Nephron progenitor cell (in vitro differentiated cells): ENCODE data around the gene IPO4.

Experiments used
- DNase-seq: peaks from one replicate; pipeline ENCODE4 v3.0.0; 2021
- H3K27ac Mint-ChIP-seq: 2 replicates; pipeline ENCODE4 v1.8.0; 2021; ENCODE audit warnings: mild to moderate bottlenecking, moderate library complexity, mixed read lengths
- H3K27me3 Mint-ChIP-seq: 2 replicates; pipeline ENCODE4 v1.8.0; 2021; ENCODE audit warnings: mild to moderate bottlenecking, low read depth, mixed read lengths; ENCODE audit not compliant: poor library complexity
- H3K36me3 Mint-ChIP-seq: 2 replicates; pipeline ENCODE4 v1.8.0; 2021; ENCODE audit warnings: low read depth, mixed read lengths
- H3K4me1 Mint-ChIP-seq: 2 replicates; pipeline ENCODE4 v1.8.0; 2021; ENCODE audit warnings: mixed read lengths
- H3K4me3 Mint-ChIP-seq: 2 replicates; pipeline ENCODE4 v1.8.0; 2021; ENCODE audit warnings: mild to moderate bottlenecking, moderate library complexity, mixed read lengths
- H3K9me3 Mint-ChIP-seq: 2 replicates; pipeline ENCODE4 v1.8.0; 2021; ENCODE audit warnings: mild to moderate bottlenecking, moderate library complexity, mixed read lengths
- TF ChIP-seq, protein P1 (sequence below): fragments of 200-600 bp; sonication (generic); IDR thresholded peaks from 2 replicates; pipeline ENCODE4 v1.5.0; 2021; ENCODE audit warnings: antibody characterized with exemption

IPO4 gene

GRCh38 chr14:24216345-24216699 is 27.7 kb upstream of the IPO4 start:
- Mint-ChIP-seq H3K4me3 (peak overlapping the region; percentile 92), H3K4me1 (peaks cover 37% of the 10 kb centered on the region), H3K27ac (no peak overlapping the region), H3K27me3 (no peaks in the 10 kb centered on the region), H3K9me3 (no peaks in the 10 kb centered on the region), H3K36me3 (peaks cover 15% of the 10 kb centered on the region)
- TF ChIP-seq, protein P1, sequence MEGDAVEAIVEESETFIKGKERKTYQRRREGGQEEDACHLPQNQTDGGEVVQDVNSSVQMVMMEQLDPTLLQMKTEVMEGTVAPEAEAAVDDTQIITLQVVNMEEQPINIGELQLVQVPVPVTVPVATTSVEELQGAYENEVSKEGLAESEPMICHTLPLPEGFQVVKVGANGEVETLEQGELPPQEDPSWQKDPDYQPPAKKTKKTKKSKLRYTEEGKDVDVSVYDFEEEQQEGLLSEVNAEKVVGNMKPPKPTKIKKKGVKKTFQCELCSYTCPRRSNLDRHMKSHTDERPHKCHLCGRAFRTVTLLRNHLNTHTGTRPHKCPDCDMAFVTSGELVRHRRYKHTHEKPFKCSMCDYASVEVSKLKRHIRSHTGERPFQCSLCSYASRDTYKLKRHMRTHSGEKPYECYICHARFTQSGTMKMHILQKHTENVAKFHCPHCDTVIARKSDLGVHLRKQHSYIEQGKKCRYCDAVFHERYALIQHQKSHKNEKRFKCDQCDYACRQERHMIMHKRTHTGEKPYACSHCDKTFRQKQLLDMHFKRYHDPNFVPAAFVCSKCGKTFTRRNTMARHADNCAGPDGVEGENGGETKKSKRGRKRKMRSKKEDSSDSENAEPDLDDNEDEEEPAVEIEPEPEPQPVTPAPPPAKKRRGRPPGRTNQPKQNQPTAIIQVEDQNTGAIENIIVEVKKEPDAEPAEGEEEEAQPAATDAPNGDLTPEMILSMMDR: no peak
- DNase-seq: no peak

DNA sequence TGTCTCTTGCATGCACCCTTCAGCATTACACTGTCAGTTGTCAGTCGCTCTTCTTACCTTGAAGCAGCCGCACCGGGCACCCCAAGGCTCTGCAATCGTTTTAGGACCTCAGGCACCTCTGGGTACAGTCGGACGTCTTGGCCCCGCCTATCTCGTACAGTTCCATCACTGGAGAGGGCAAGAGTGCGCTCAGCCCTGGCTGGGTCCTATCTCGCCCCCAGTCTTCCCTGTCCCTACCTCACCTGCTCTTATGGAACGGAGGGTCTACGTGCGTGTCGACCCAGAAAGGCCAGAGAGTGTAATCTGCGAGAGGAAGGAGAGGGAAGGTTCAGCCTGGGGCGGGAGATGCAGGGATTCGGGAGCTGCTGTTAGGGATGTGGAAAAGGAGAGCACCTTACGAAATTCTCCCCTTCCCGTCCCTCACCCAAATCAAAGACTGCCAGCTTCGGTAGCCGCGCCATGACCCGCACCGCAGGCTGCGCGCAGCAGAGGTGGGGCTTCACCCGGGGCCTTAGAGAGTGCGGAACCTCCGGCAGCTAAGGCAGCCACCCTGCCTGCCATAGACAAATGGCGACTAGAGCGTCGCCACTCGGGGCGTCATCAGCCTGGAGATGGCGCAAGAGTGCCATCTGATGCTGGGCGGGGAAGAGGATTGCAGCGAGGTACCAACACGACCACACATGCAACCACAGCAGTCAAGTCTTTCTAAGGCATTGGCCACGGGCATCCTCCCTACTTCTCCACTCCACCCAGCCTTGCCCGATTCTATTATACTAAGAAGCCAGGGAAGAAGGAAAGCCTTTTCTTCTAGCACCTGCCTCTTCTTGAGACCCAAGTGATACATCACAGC is 27.1 kb upstream of the IPO4 start, which contains the start of gene MDP1:
Gene MDP1 (minus strand): TSS at position 572 of the 850 bp plus-strand sequence. CDS start 111 bp downstream, at position 461.
- peaks cover 37% of the 10 kb centered on the region for H3K4me1 Mint-ChIP-seq
- H3K4me3 Mint-ChIP-seq: peak within 1 kb of the TSS; percentile 92
- DNase-seq: peak; percentile 80
- peak within 1 kb of the TSS; percentile 98 for H3K27ac Mint-ChIP-seq
- H3K27me3 Mint-ChIP-seq: no peaks in the 10 kb centered on the region
- H3K36me3 Mint-ChIP-seq: peaks cover 17% of the 10 kb centered on the region
- TF ChIP-seq, protein P1: peak; percentile 50
- H3K9me3 Mint-ChIP-seq: no peaks in the 10 kb centered on the region

DNA sequence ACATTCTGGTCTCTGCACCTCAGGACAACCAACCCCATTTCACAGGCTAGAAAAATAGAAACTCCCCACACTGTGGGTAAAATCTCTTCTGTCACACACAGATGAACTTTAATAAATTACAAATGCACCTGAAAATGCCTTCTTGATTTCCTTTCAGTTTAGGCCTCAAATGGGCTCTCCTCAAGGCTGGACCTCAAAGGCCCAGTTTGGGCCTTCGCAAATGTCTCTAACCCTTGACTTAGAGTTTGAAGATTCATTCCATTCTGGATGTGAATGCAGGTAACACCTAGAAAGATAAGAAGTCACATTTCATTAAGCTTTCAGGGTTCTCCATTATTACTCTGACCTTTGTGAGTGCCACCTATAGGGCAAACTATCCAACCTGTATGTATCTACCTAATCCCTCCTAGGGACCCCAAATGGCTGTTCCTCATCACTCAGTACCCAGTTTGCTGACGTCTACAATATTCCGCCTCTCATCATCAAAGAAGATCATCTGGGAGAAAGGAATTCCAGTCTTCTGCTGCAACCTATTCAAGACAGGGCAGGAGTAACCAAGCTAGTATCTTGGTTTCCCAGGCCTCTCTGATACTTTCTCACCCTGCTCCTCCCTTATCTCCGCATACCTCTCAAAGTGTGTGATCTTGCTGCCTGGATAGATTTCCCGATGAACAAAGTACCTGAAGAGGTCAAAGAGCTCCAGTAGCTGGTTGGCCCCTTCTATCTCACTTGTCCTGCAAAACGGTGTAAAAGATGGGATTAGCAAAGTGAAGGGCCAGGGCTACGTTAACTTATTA is 25.4 kb upstream of the IPO4 start:
- peaks cover 31% of the 10 kb centered on the region for H3K36me3 Mint-ChIP-seq
- TF ChIP-seq, protein P1: no peak
- H3K27ac Mint-ChIP-seq: peak overlapping the region; percentile 98
- H3K27me3 Mint-ChIP-seq: no peaks in the 10 kb centered on the region
- H3K4me3 Mint-ChIP-seq: peak overlapping the region; percentile 92
- no peak for DNase-seq
- H3K9me3 Mint-ChIP-seq: no peaks in the 10 kb centered on the region
- H3K4me1 Mint-ChIP-seq: peaks cover 37% of the 10 kb centered on the region

- Mint-ChIP-seq H3K27ac (peak within 1 kb of the TSS; percentile 98), H3K9me3 (no peaks in the 10 kb centered on the region), H3K36me3 (peaks cover 31% of the 10 kb centered on the region), H3K4me1 (peaks cover 37% of the 10 kb centered on the region), H3K27me3 (no peaks in the 10 kb centered on the region), H3K4me3 (peak within 1 kb of the TSS; percentile 92)
- TF ChIP-seq, protein P1: no peak
- peak; percentile 93 for DNase-seq
Observed at GRCh38 chr14:24212924-24213865, 24.6 kb upstream of the IPO4 start, which contains the start of gene CHMP4A. Gene CHMP4A (minus strand): TSS chr14:24213488. CDS start chr14:24213439, 49 bp downstream.

- no peak for DNase-seq
- Mint-ChIP-seq H3K9me3 (no peaks in the 10 kb centered on the region), H3K4me3 (no peak overlapping the region), H3K27ac (peak overlapping the region; percentile 28), H3K27me3 (no peaks in the 10 kb centered on the region), H3K36me3 (peaks cover 39% of the 10 kb centered on the region), H3K4me1 (peaks cover 36% of the 10 kb centered on the region)
- TF ChIP-seq, protein P1: no peak
Observed at GRCh38 chr14:24211311-24211710, 22.7 kb upstream of the IPO4 start.
